HCT116 (cell line): Measurements from ENCODE around the gene CYB5B. TPM values are rescaled to one million over a fixed set of nuclear protein-coding genes. Genes with fewer than 3 reads are reported as not detected.
A peak's percentile ranks its signal among the peaks of the same experiment; 100 is the strongest.

Source experiments
- ATAC-seq: fragments of 200-7000 bp; cut with Tn5 transposase; 2 replicates; pipeline ENCODE4 v1.9.1; 2020; ENCODE audit warnings: mild to moderate bottlenecking, moderate library complexity
- BruUV-seq: library from RNA; stranded (reverse); fragments of 400-500 nt; replicated peaks from 2 replicates; lab custom pipeline; 2021; lab: Mats Ljungman, UMichigan
- CTCF ChIA-PET: fragments of 300-600 bp; sonication (Branson Sonifier 250); formaldehyde crosslinking; loops from one replicate; lab custom pipeline; 2021; ENCODE audit warnings: antibody characterized with exemption; lab: Charles Lee
- POLR2A ChIA-PET: fragments of 300-600, 350-600 bp; sonication (Branson Sonifier 250); formaldehyde crosslinking; loops from one replicate; lab custom pipeline; 2021; ENCODE audit warnings: antibody characterized with exemption; lab: Charles Lee
- RAD21 ChIA-PET, 2 experiments: fragments of 300-600 bp; sonication (Branson Sonifier 250); formaldehyde crosslinking; loops; one replicate each; lab custom pipeline; 2023; ENCODE audit warnings: low total read pairs in 2 of 2; ENCODE audit not compliant: uncharacterized antibody in 2 of 2, unreplicated experiment in 2 of 2, low non-redundant PET in 1 of 2; lab: Charles Lee
- DNase-seq: peaks from one replicate; pipeline ENCODE4 v3.0.0-alpha.2; 2010; ENCODE audit warnings: low read depth, low spot score
- H2AFZ ChIP-seq: fragments of 200-600 bp; shearing (Covaris generic), sonication (generic); 2 replicates; pipeline ENCODE4 v1.6.1; 2017; ENCODE audit warnings: low read depth, mixed run types, mixed read lengths, antibody characterized with exemption, low read length; ENCODE audit not compliant: poor library complexity, severe bottlenecking
- H3K27ac ChIP-seq: 2 replicates; pipeline ENCODE4 v1.5.1; 2012; ENCODE audit warnings: low read depth, low read length
- H3K27me3 ChIP-seq: fragments of 200-600 bp; sonication (generic); 2 replicates; pipeline ENCODE4 v1.6.1; 2016; ENCODE audit warnings: mixed run types, low read length, mixed read lengths; ENCODE audit not compliant: insufficient read depth
- H3K36me3 ChIP-seq, 2 experiments: fragments of 200-500 bp in 1 of 2; fragments of 200-600 bp in 1 of 2; sonication (Bioruptor generic) in 1 of 2; sonication (generic) in 1 of 2; 2 replicates each; pipeline versions ENCODE4 v1.5.1 to v1.6.1; 2014 to 2016; ENCODE audit warnings: low read length in 2 of 2, inconsistent platforms in 1 of 2, mixed read lengths in 1 of 2, mixed run types in 1 of 2; ENCODE audit not compliant: insufficient read depth in 2 of 2, control insufficient read depth in 1 of 2
- H3K4me1 ChIP-seq, 2 experiments: fragments of 200-600 bp in 1 of 2; sonication (generic) in 1 of 2; 2 replicates each; pipeline versions ENCODE4 v1.5.1 to v1.6.1; 2012 to 2017; ENCODE audit warnings: low read length in 2 of 2, inconsistent platforms in 1 of 2, mild to moderate bottlenecking in 1 of 2, mixed read lengths in 1 of 2, mixed run types in 1 of 2, moderate library complexity in 1 of 2; ENCODE audit not compliant: insufficient read depth in 2 of 2, control insufficient read depth in 1 of 2
- H3K4me2 ChIP-seq: fragments of 200-600 bp; sonication (generic); 2 replicates; pipeline ENCODE4 v1.6.1; 2017; ENCODE audit warnings: mixed run types, low read length, mixed read lengths
- H3K4me3 ChIP-seq, 2 experiments: fragments of 200-600 bp in 1 of 2; sonication (generic) in 1 of 2; replicated peaks in 1 of 2; 2 replicates each; pipeline ENCODE4 v1.5.1; 2011 to 2016; ENCODE audit warnings: low read length in 2 of 2, control low read depth in 1 of 2, low read depth in 1 of 2, mild to moderate bottlenecking in 1 of 2, mixed read lengths in 1 of 2, mixed run types in 1 of 2
- H3K79me2 ChIP-seq: fragments of 200-600 bp; sonication (generic); 2 replicates; pipeline ENCODE4 v1.6.1; 2017; ENCODE audit warnings: mild to moderate bottlenecking, mixed run types, low read length, moderate library complexity, mixed read lengths; ENCODE audit not compliant: insufficient read depth
- H3K9ac ChIP-seq: fragments of 200-600 bp; sonication (generic); 2 replicates; pipeline ENCODE4 v1.6.1; 2016; ENCODE audit warnings: low read length, mixed read lengths
- H3K9me2 ChIP-seq: fragments of 200-600 bp; sonication (generic), shearing (Covaris generic); 2 replicates; pipeline ENCODE4 v1.6.1; 2017; ENCODE audit warnings: mixed run types, mild to moderate bottlenecking, moderate library complexity; ENCODE audit not compliant: insufficient read depth
- H3K9me3 ChIP-seq, 2 experiments: fragments of 200-500 bp in 1 of 2; fragments of 200-600 bp in 1 of 2; sonication (Bioruptor generic) in 1 of 2; sonication (generic) in 1 of 2; 2 replicates each; pipeline ENCODE4 v1.6.1; 2014 to 2017; ENCODE audit warnings: low read length in 2 of 2, mixed read lengths in 2 of 2, inconsistent platforms in 1 of 2, low read depth in 1 of 2, mild to moderate bottlenecking in 1 of 2, mixed run types in 1 of 2, moderate library complexity in 1 of 2; ENCODE audit not compliant: control insufficient read depth in 1 of 2, insufficient read depth in 1 of 2
- H4K20me1 ChIP-seq: fragments of 200-600 bp; sonication (generic), shearing (Covaris generic); 2 replicates; pipeline ENCODE4 v1.6.1; 2017; ENCODE audit warnings: mixed run types, mild to moderate bottlenecking, moderate library complexity; ENCODE audit not compliant: insufficient read depth
- CBX3 ChIP-seq: IDR thresholded peaks from 2 replicates; pipeline ENCODE4 v1.6.1; 2012; ENCODE audit warnings: low read depth
- ELF1 ChIP-seq: IDR thresholded peaks from 2 replicates; pipeline ENCODE4 v1.6.1; 2012; ENCODE audit warnings: low read depth, borderline replicate concordance
- EZH2 ChIP-seq: fragments of 200-600 bp; sonication (generic); IDR thresholded peaks from 2 replicates; pipeline ENCODE4 v1.6.1; 2017; ENCODE audit warnings: antibody characterized with exemption, mixed run types
- EZH2phosphoT487 ChIP-seq: fragments of 200-600 bp; IDR thresholded peaks from 2 replicates; pipeline ENCODE4 v1.6.1; 2018; ENCODE audit warnings: antibody characterized with exemption, borderline replicate concordance
- FOSL1 ChIP-seq: IDR thresholded peaks from 2 replicates; pipeline ENCODE4 v1.6.1; 2012; ENCODE audit warnings: low read depth
- POLR2A ChIP-seq: IDR thresholded peaks from 2 replicates; pipeline ENCODE4 v1.7.0; 2011; ENCODE audit warnings: borderline replicate concordance; ENCODE audit not compliant: insufficient read depth, insufficient read length; ENCODE audit errors: extremely low read depth
- POLR2AphosphoS5 ChIP-seq: IDR thresholded peaks from 2 replicates; pipeline ENCODE4 v1.6.1; 2011; ENCODE audit warnings: mild to moderate bottlenecking, low read depth, low read length, moderate library complexity
- RAD21 ChIP-seq: IDR thresholded peaks from 2 replicates; pipeline ENCODE4 v1.6.1; 2012; ENCODE audit warnings: low read depth, mild to moderate bottlenecking
- SP1 ChIP-seq: IDR thresholded peaks from 2 replicates; pipeline ENCODE4 v1.6.1; 2012; ENCODE audit warnings: low read depth
- SRF ChIP-seq: IDR thresholded peaks from 2 replicates; pipeline ENCODE4 v1.6.1; 2012; ENCODE audit warnings: low read depth
- TCF7L2 ChIP-seq: IDR thresholded peaks from 2 replicates; pipeline ENCODE4 v1.7.0; 2011; ENCODE audit warnings: borderline replicate concordance, inconsistent platforms; ENCODE audit not compliant: insufficient read depth, insufficient read length; ENCODE audit errors: extremely low read depth
- YY1 ChIP-seq: IDR thresholded peaks from 2 replicates; pipeline ENCODE4 v1.6.1; 2011; ENCODE audit warnings: low read length, low read depth, moderate library complexity, mild to moderate bottlenecking; ENCODE audit not compliant: insufficient replicate concordance; ENCODE audit errors: extremely low read depth
- ZBTB33 ChIP-seq: IDR thresholded peaks from 2 replicates; pipeline ENCODE4 v1.6.1; 2011; ENCODE audit warnings: mild to moderate bottlenecking, low read length, moderate library complexity; ENCODE audit not compliant: insufficient replicate concordance; ENCODE audit errors: extremely low read depth
- ZFX ChIP-seq: fragments of 450-650 bp; IDR thresholded peaks from 2 replicates; pipeline ENCODE4 v1.6.1; 2017
- intact Hi-C: fragments of 100-400 bp; cut with micrococcal nuclease; formaldehyde crosslinking; loops from 2 replicates; pipeline ENCODE4 v1.10.0; 2022
- total RNA-seq: library from RNA; stranded (reverse); gene quantifications from one replicate; pipeline ENCODE4 v1.2.1, GENCODE V29; 2021; ENCODE audit not compliant: unreplicated experiment
- TF ChIP-seq, protein P1 (sequence below): IDR thresholded peaks from 2 replicates; pipeline ENCODE4 v1.6.1; 2012
- TF ChIP-seq, protein P2 (sequence below): IDR thresholded peaks from 2 replicates; pipeline ENCODE4 v1.6.1; 2012

Gene CYB5B
- total RNA-seq, 1 experiment from 2014 or later, result 689 TPM

DNA sequence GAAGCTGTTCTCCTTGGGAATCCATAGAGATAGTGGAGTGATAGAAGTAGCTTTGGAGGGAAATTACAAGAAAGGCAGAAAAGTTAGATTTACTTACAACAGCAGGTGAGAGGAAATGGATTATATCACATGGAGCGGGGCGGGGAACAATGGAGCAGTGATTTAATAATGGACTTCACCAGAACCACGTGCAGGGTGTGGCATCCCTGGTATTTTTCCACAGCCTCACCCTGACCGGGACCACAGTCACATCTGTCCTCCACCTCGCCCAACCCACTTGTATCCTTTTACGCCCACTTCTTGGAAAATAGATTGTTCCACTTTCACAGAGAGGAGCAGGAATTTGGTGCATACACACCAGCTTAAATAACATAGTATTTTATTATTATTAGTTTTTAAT is 15.9 kb upstream of the CYB5B start:
- Histone ChIP-seq H3K4me2 (peak overlapping the region; percentile 54), H3K9me3 (no peaks in the 10 kb centered on the region), H3K9ac (peak overlapping the region; percentile 67), H3K4me3 (peak overlapping the region; percentile 12 to 20; a peak in 3 of 4 replicates), H3K4me1 (peaks cover 75 to 99% of the 10 kb centered on the region in 2 experiments), H3K9me2 (no peaks in the 10 kb centered on the region), H3K79me2 (peaks cover 3% of the 10 kb centered on the region; the same call in 1 of the 2 replicates), H3K27me3 (no peaks in the 10 kb centered on the region)
- DNase-seq (peak; percentile 93), ATAC-seq (peak; percentile 13)
- BruUV-seq, result no TSS peak
- POLR2A ChIA-PET, result interaction anchor here (0.9 to 4.5 kb wide), 9 partner anchors 9 to 318 kb away, joined by 3 to 65 read pairs (median 8); partner anchors contain the start of genes CYB5B and NQO1
- CTCF ChIA-PET, result interaction anchor here (1.1 to 3.0 kb wide), 2 partner anchors 10 to 12 kb away, joined by 4 to 20 read pairs; no protein-coding TSS in a partner anchor
- TF ChIP-seq ZFX (no peak), POLR2AphosphoS5 (peak; percentile 76), TCF7L2 (no peak), YY1 (peak; percentile 46), SRF (no peak), EZH2 (no peak)
- TF ChIP-seq, protein P1, sequence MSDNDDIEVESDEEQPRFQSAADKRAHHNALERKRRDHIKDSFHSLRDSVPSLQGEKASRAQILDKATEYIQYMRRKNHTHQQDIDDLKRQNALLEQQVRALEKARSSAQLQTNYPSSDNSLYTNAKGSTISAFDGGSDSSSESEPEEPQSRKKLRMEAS, result no peak
- TF ChIP-seq, all 23 proteins: peak for 2
- no peaks in the 10 kb centered on the region for H3K36me3 ChIP-seq
- no peaks in the 10 kb centered on the region for H4K20me1 ChIP-seq
- intact Hi-C loops, result loop anchor here (5.0 kb wide), 1 partner anchor 124 kb away; no protein-coding TSS in a partner anchor
- H2AFZ ChIP-seq, result no peak overlapping the region
- RAD21 ChIA-PET, result no interaction called here
- H3K27ac ChIP-seq, result peak overlapping the region; percentile 99

GRCh38 chr16:69410219-69410990 is 14.0 kb upstream of the CYB5B start:
- CTCF ChIA-PET, result interaction anchor here (3.0 kb wide), 1 partner anchor 14 kb away, joined by 20 read pairs; no protein-coding TSS in a partner anchor
- no peaks in the 10 kb centered on the region for H3K27me3 ChIP-seq
- peak overlapping the region; percentile 99 for H3K27ac ChIP-seq
- H3K4me1 ChIP-seq, result peaks cover 65 to 95% of the 10 kb centered on the region in 2 experiments
- no peaks in the 10 kb centered on the region for H3K9me3 ChIP-seq
- BruUV-seq, result no TSS peak
- H3K4me3 ChIP-seq, result peak overlapping the region in 1 of 2 experiments; percentile 20; a peak in 2 of 4 replicates
- H3K9ac ChIP-seq, result peak overlapping the region; percentile 67
- RAD21 ChIA-PET, result no interaction called here
- DNase-seq, result peak; percentile 83
- H3K9me2 ChIP-seq, result no peaks in the 10 kb centered on the region
- H2AFZ ChIP-seq, result no peak overlapping the region
- peak overlapping the region; percentile 54 for H3K4me2 ChIP-seq
- H4K20me1 ChIP-seq, result no peaks in the 10 kb centered on the region
- peak; percentile 15 for ATAC-seq
- no peaks in the 10 kb centered on the region for H3K36me3 ChIP-seq
- intact Hi-C loops, result no loop called here
- peaks cover 3% of the 10 kb centered on the region; the same call in 1 of the 2 replicates for H3K79me2 ChIP-seq
- POLR2A ChIA-PET, result interaction anchor here (0.7 to 4.5 kb wide), 9 partner anchors 11 to 119 kb away, joined by 3 to 65 read pairs (median 4); partner anchors contain the start of gene CYB5B
- TF ChIP-seq ZBTB33 (peak; percentile 84), CBX3 (no peak), SP1 (no peak), YY1 (peak; percentile 2), EZH2phosphoT487 (no peak), TCF7L2 (peak; percentile 84), POLR2A (no peak), POLR2AphosphoS5 (peak; percentile 60), RAD21 (no peak), FOSL1 (no peak), ELF1 (no peak)
- TF ChIP-seq, protein P1, result no peak
- TF ChIP-seq, protein P2, sequence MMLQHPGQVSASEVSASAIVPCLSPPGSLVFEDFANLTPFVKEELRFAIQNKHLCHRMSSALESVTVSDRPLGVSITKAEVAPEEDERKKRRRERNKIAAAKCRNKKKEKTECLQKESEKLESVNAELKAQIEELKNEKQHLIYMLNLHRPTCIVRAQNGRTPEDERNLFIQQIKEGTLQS, result no peak
